Measurements from ENCODE around the gene RERE. TPM values are rescaled to one million over a fixed set of nuclear protein-coding genes. Genes with fewer than 3 reads are reported as not detected.
A peak's percentile ranks its signal among the peaks of the same experiment; 100 is the strongest.

Gene RERE
- total and polyA plus RNA-seq, 2 experiments from 2014 or later = 148 to 170 TPM

DNA sequence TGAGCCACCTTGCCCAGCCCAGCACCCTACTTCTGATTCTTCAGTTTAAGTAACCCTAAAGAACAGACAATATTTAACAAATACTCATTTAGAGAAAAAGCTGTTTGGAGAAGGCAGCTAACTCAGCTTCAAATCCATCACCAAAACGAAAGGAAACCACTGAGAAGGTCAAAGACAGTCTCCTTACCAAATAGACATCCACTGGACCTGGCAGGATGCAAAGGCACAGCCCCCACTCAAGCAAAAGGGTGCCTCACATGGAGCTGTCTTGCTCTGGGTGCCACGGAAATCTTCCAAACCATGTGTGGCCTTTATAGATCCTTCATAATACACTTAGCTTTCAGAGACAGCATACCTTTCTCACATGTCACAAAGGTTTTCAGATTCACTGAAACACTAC, 165.5 kb downstream of the RERE start:
- Histone ChIP-seq H3K27ac (ENCODE audit: low read depth) (peak overlapping the region; percentile 68; the same call in 1 of the 2 replicates), H3F3A (replicated peaks; ENCODE audit: low read depth) (no peaks in the 10 kb centered on the region), H4K20me1 (replicated peaks; ENCODE audit: insufficient read depth) (peaks cover 51% of the 10 kb centered on the region), H3K9me2 (ENCODE audit: insufficient read depth) (no peaks in the 10 kb centered on the region), H3K27me3 (ENCODE audit: insufficient read depth) (no peaks in the 10 kb centered on the region), H3K36me3 (ENCODE audit: insufficient read depth) (no peaks in the 10 kb centered on the region; the same call in 1 of the 2 replicates), H3K4me3 (no peak overlapping the region), H2AFZ (no peak overlapping the region), H3K4me1 (ENCODE audit: insufficient read depth) (peaks cover 14% of the 10 kb centered on the region), H3K79me2 (replicated peaks; ENCODE audit: insufficient read depth) (peaks cover 100% of the 10 kb centered on the region), H3K4me2 (no peak overlapping the region)
- ATAC-seq (no peak), DNase-seq (ENCODE audit: low spot score) (no peak)
- Mint-ChIP-seq H3K4me3 (no peak overlapping the region), H3K36me3 (ENCODE audit: low read depth) (peaks cover 46% of the 10 kb centered on the region), H3K4me1 (peaks cover 24% of the 10 kb centered on the region), H3K27me3 (ENCODE audit: insufficient read depth, low read depth, poor library complexity) (peaks cover 15% of the 10 kb centered on the region), H3K27ac (no peak overlapping the region), H3K9me3 (no peaks in the 10 kb centered on the region)
- no peak for TF ChIP-seq NANOG (IDR thresholded peaks at IDR 0.05; ENCODE audit: borderline replicate concordance)
- no peak for TF ChIP-seq ZNF114 (CRISPR knock-in tag; IDR thresholded peaks at IDR 0.05)
- TF ChIP-seq, protein P1, sequence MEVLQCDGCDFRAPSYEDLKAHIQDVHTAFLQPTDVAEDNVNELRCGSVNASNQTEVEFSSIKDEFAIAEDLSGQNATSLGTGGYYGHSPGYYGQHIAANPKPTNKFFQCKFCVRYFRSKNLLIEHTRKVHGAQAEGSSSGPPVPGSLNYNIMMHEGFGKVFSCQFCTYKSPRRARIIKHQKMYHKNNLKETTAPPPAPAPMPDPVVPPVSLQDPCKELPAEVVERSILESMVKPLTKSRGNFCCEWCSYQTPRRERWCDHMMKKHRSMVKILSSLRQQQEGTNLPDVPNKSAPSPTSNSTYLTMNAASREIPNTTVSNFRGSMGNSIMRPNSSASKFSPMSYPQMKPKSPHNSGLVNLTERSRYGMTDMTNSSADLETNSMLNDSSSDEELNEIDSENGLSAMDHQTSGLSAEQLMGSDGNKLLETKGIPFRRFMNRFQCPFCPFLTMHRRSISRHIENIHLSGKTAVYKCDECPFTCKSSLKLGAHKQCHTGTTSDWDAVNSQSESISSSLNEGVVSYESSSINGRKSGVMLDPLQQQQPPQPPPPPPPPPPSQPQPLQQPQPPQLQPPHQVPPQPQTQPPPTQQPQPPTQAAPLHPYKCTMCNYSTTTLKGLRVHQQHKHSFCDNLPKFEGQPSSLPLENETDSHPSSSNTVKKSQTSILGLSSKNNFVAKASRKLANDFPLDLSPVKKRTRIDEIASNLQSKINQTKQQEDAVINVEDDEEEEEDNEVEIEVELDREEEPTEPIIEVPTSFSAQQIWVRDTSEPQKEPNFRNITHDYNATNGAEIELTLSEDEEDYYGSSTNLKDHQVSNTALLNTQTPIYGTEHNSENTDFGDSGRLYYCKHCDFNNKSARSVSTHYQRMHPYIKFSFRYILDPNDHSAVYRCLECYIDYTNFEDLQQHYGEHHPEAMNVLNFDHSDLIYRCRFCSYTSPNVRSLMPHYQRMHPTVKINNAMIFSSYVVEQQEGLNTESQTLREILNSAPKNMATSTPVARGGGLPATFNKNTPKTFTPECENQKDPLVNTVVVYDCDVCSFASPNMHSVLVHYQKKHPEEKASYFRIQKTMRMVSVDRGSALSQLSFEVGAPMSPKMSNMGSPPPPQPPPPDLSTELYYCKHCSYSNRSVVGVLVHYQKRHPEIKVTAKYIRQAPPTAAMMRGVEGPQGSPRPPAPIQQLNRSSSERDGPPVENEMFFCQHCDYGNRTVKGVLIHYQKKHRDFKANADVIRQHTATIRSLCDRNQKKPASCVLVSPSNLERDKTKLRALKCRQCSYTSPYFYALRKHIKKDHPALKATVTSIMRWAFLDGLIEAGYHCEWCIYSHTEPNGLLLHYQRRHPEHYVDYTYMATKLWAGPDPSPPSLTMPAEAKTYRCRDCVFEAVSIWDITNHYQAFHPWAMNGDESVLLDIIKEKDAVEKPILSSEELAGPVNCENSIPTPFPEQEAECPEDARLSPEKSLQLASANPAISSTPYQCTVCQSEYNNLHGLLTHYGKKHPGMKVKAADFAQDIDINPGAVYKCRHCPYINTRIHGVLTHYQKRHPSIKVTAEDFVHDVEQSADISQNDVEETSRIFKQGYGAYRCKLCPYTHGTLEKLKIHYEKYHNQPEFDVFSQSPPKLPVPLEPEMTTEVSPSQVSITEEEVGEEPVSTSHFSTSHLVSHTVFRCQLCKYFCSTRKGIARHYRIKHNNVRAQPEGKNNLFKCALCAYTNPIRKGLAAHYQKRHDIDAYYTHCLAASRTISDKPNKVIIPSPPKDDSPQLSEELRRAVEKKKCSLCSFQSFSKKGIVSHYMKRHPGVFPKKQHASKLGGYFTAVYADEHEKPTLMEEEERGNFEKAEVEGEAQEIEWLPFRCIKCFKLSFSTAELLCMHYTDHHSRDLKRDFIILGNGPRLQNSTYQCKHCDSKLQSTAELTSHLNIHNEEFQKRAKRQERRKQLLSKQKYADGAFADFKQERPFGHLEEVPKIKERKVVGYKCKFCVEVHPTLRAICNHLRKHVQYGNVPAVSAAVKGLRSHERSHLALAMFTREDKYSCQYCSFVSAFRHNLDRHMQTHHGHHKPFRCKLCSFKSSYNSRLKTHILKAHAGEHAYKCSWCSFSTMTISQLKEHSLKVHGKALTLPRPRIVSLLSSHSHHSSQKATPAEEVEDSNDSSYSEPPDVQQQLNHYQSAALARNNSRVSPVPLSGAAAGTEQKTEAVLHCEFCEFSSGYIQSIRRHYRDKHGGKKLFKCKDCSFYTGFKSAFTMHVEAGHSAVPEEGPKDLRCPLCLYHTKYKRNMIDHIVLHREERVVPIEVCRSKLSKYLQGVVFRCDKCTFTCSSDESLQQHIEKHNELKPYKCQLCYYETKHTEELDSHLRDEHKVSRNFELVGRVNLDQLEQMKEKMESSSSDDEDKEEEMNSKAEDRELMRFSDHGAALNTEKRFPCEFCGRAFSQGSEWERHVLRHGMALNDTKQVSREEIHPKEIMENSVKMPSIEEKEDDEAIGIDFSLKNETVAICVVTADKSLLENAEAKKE (CRISPR knock-in tag; IDR thresholded peaks at IDR 0.05) = no peak
- no peak for TF ChIP-seq ZNF331 (CRISPR knock-in tag; IDR thresholded peaks at IDR 0.05; ENCODE audit: low read depth)
- TF ChIP-seq, protein P2, sequence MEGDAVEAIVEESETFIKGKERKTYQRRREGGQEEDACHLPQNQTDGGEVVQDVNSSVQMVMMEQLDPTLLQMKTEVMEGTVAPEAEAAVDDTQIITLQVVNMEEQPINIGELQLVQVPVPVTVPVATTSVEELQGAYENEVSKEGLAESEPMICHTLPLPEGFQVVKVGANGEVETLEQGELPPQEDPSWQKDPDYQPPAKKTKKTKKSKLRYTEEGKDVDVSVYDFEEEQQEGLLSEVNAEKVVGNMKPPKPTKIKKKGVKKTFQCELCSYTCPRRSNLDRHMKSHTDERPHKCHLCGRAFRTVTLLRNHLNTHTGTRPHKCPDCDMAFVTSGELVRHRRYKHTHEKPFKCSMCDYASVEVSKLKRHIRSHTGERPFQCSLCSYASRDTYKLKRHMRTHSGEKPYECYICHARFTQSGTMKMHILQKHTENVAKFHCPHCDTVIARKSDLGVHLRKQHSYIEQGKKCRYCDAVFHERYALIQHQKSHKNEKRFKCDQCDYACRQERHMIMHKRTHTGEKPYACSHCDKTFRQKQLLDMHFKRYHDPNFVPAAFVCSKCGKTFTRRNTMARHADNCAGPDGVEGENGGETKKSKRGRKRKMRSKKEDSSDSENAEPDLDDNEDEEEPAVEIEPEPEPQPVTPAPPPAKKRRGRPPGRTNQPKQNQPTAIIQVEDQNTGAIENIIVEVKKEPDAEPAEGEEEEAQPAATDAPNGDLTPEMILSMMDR (conservative IDR thresholded peaks at IDR 0.05; ENCODE audit: low read depth in 2 of 2) = no peak
- no peak for TF ChIP-seq STAT1 (IDR thresholded peaks at IDR 0.05; ENCODE audit: unreplicated experiment)
- no peak for TF ChIP-seq EZH2phosphoT487 (IDR thresholded peaks at IDR 0.05; ENCODE audit: unreplicated experiment)
- TF ChIP-seq JUNB (IDR thresholded peaks at IDR 0.05; ENCODE audit: unreplicated experiment) = no peak
- no peak for TF ChIP-seq EZH2 (IDR thresholded peaks at IDR 0.05; ENCODE audit: low read depth, unreplicated experiment)
- TF ChIP-seq, protein P3, sequence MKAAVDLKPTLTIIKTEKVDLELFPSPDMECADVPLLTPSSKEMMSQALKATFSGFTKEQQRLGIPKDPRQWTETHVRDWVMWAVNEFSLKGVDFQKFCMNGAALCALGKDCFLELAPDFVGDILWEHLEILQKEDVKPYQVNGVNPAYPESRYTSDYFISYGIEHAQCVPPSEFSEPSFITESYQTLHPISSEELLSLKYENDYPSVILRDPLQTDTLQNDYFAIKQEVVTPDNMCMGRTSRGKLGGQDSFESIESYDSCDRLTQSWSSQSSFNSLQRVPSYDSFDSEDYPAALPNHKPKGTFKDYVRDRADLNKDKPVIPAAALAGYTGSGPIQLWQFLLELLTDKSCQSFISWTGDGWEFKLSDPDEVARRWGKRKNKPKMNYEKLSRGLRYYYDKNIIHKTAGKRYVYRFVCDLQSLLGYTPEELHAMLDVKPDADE (IDR thresholded peaks at IDR 0.05) = no peak
- TF ChIP-seq POLR2AphosphoS5 (IDR thresholded peaks at IDR 0.05; ENCODE audit: low read depth) = no peak
- no peak for TF ChIP-seq CREB1 (CRISPR knock-in tag; IDR thresholded peaks at IDR 0.05; ENCODE audit: low read depth)
- TF ChIP-seq, protein P4, sequence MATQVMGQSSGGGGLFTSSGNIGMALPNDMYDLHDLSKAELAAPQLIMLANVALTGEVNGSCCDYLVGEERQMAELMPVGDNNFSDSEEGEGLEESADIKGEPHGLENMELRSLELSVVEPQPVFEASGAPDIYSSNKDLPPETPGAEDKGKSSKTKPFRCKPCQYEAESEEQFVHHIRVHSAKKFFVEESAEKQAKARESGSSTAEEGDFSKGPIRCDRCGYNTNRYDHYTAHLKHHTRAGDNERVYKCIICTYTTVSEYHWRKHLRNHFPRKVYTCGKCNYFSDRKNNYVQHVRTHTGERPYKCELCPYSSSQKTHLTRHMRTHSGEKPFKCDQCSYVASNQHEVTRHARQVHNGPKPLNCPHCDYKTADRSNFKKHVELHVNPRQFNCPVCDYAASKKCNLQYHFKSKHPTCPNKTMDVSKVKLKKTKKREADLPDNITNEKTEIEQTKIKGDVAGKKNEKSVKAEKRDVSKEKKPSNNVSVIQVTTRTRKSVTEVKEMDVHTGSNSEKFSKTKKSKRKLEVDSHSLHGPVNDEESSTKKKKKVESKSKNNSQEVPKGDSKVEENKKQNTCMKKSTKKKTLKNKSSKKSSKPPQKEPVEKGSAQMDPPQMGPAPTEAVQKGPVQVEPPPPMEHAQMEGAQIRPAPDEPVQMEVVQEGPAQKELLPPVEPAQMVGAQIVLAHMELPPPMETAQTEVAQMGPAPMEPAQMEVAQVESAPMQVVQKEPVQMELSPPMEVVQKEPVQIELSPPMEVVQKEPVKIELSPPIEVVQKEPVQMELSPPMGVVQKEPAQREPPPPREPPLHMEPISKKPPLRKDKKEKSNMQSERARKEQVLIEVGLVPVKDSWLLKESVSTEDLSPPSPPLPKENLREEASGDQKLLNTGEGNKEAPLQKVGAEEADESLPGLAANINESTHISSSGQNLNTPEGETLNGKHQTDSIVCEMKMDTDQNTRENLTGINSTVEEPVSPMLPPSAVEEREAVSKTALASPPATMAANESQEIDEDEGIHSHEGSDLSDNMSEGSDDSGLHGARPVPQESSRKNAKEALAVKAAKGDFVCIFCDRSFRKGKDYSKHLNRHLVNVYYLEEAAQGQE (IDR thresholded peaks at IDR 0.05; ENCODE audit: unreplicated experiment) = no peak
